Gastroesophageal sphincter (tissue), 3 donors: ENCODE measurements around the gene STPG4.

Experiments
- EP300 ChIP-seq: sonication (generic); formaldehyde crosslinking; IDR thresholded peaks from one replicate; pipeline ENCODE4 v1.6.1; 2017; ENCODE audit warnings: antibody characterized with exemption, mild to moderate bottlenecking
- POLR2A ChIP-seq, 2 donors: fragments of 450-650 bp; IDR thresholded peaks; one replicate each; pipeline ENCODE4 v1.6.1; 2017; ENCODE audit warnings: antibody characterized with exemption in 2 of 2, mild to moderate bottlenecking in 2 of 2, moderate library complexity in 1 of 2
- POLR2AphosphoS5 ChIP-seq: sonication (generic); formaldehyde crosslinking; IDR thresholded peaks from one replicate; pipeline ENCODE4 v1.6.1; 2017; ENCODE audit warnings: antibody characterized with exemption
- TF ChIP-seq, protein P1 (sequence below), 4 experiments: fragments of 200-600 bp in 2 of 4; fragments of 450-650 bp in 2 of 4; sonication (generic) in 1 of 4; IDR thresholded peaks; one replicate each; pipeline ENCODE4 v1.5.1; 2017 to 2019; ENCODE audit warnings: antibody characterized with exemption in 4 of 4, mild to moderate bottlenecking in 2 of 4, moderate library complexity in 2 of 4

DNA sequence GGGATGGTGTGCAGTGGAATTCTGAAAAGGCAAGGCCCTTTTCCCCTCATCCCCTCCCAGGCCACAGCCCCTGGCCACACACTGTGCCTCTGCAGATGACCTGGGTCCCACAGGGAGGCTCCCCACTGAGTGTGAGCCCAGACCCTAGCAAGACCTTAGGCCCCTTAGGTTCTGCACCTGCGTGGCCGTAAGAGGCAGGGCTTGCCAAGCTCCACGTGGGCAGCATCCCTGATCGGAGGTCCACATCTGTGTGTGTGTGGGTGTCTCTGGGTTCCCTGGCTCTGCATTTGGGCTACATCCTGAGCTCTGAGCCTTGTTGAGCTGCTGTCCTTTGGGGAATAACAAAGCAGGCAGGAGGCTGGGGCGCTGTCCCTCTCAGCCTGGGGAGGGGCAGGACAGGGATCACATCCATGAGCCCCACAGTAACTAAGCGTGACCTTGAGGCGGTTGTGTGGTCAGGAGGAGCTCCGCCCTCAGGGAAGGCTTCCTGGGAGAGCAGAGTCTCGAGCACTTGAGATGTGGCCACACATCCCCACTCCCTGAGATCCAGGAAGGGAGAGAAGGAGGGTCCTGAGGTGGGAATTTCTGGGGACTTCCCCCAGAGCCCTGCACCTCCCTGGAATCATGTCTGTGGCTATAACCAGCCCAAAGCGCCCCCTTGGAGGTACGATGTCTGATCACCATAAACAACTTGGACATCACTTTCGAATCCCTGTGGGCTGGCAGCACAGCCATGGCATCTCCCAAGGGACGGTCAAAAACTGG, 84.8 kb downstream of the STPG4 start:
- TF ChIP-seq, protein P1, sequence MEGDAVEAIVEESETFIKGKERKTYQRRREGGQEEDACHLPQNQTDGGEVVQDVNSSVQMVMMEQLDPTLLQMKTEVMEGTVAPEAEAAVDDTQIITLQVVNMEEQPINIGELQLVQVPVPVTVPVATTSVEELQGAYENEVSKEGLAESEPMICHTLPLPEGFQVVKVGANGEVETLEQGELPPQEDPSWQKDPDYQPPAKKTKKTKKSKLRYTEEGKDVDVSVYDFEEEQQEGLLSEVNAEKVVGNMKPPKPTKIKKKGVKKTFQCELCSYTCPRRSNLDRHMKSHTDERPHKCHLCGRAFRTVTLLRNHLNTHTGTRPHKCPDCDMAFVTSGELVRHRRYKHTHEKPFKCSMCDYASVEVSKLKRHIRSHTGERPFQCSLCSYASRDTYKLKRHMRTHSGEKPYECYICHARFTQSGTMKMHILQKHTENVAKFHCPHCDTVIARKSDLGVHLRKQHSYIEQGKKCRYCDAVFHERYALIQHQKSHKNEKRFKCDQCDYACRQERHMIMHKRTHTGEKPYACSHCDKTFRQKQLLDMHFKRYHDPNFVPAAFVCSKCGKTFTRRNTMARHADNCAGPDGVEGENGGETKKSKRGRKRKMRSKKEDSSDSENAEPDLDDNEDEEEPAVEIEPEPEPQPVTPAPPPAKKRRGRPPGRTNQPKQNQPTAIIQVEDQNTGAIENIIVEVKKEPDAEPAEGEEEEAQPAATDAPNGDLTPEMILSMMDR (IDR thresholded peaks at IDR 0.05) = no peak
- TF ChIP-seq POLR2A (IDR thresholded peaks at IDR 0.05) (no peak), EP300 (no peak), POLR2AphosphoS5 (no peak)
